ENCODE results near the gene BDKRB2. TPM values are rescaled to one million over a fixed set of nuclear protein-coding genes. Genes with fewer than 3 reads are reported as not detected.

BDKRB2 gene
- total and polyA plus RNA-seq, 2 of the 8 experiments (the other 6 are each of a cell fraction or from before 2014, with no cell fraction given): 0.13 to 0.21 TPM

GRCh38 chr14:96284008-96284407, 79.4 kb downstream of the BDKRB2 start (continued):
- TF ChIP-seq CHD7 (IDR thresholded peaks at IDR 0.05; ENCODE audit: insufficient replicate concordance, low read length) (no peak), SIRT6 (IDR thresholded peaks at IDR 0.05; ENCODE audit: low read length) (no peak), MAX (IDR thresholded peaks at IDR 0.05) (no peak), TEAD4 (IDR thresholded peaks at IDR 0.05; ENCODE audit: low read depth, low read length) (no peak), PHF8 (conservative IDR thresholded peaks at IDR 0.05; ENCODE audit: low read depth, low read length) (no peak), ASH2L (IDR thresholded peaks at IDR 0.05; ENCODE audit: low read length) (no peak), JUN (IDR thresholded peaks at IDR 0.05; ENCODE audit: low read depth, low read length) (no peak), RXRA (IDR thresholded peaks at IDR 0.05; ENCODE audit: insufficient read depth, low read depth, low read length) (no peak), ZNF274 (IDR thresholded peaks at IDR 0.05; ENCODE audit: borderline replicate concordance, extremely low read depth, low read length) (no peak), SIX5 (IDR thresholded peaks at IDR 0.05; ENCODE audit: low read depth, low read length) (no peak), NRF1 (IDR thresholded peaks at IDR 0.05; ENCODE audit: low read depth, low read length) (no peak)

Data from H1 (cell line).